ENCODE results near the gene RSL24D1.
"Not testable (repeated sequence)": the region's sequence is repeated elsewhere in the genome, so short reads cannot be mapped to it uniquely, and the experiment has no call there.

RSL24D1 gene

GRCh38 chr15:55220606-55221005 is 23.9 kb upstream of the RSL24D1 start:
- in situ Hi-C loops (cut with MboI; ENCODE audit: low sequenced_read_pairs): loop anchor here (5.0 kb wide), 1 partner anchor 62 kb away; no protein-coding TSS in a partner anchor

DNA sequence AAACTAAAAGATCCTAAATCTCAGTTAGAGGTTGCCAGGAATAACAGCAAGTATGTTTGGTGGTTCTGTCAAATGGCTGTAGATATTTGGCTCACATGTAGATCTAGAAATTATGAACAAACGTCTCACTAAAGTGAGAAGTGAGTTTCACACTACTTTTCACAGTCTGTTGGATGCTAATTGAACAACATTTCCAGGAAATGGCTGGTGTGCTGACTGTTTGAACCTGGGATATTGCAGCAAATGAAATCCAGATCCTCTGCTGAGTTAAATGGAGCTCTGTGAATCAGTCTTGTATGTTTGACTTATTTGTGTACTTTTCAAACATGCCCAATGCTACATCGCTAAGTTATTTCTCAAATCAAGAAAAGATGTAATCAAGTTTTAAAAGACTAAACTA is 21.3 kb upstream of the RSL24D1 start:
- in situ Hi-C loops (cut with MboI; ENCODE audit: low sequenced_read_pairs): no loop called here

GRCh38 chr15:55204464-55204863 is 7.7 kb upstream of the RSL24D1 start:
- in situ Hi-C loops (cut with MboI; ENCODE audit: low sequenced_read_pairs): no loop called here

DNA sequence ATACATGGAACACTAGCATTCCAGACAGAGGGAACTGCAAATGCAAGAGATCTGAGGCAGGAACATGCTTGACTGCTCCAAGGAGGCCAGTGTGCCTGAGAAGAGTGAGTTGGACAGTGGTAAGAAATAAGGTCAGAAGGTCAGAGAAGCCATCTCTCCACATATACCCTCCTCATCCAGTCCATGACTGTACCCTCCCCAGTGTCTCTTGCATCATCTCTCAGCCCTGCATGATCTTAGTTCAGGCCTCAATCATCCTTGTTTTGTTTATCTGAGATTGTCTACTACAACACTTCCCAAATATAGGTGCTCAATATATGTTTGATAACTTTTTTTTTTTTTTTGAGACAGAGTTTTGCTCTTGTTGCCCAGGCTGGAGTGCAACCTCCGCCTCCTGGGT is 5.5 kb upstream of the RSL24D1 start:
- in situ Hi-C loops (cut with MboI; ENCODE audit: low sequenced_read_pairs): no loop called here

DNA sequence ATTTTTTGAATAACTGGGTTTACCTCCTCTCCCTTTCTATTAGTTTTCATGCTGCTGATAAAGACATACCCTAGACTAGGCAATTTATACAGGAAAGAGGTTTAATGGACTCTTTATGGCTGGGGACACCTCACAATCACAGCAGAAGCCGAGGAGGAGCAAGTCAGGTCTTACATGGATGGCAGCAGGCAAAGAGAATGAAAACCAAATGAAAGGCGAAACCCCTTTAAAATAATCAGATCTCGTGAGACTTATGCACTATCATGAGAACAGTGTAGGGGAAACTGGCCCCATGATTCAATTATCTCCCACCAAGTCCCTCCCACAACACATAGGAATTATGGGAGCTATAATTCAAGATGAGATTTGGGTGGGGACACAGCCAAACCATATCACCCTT is 2.0 kb upstream of the RSL24D1 start:
- in situ Hi-C loops (cut with MboI; ENCODE audit: low sequenced_read_pairs): no loop called here

DNA sequence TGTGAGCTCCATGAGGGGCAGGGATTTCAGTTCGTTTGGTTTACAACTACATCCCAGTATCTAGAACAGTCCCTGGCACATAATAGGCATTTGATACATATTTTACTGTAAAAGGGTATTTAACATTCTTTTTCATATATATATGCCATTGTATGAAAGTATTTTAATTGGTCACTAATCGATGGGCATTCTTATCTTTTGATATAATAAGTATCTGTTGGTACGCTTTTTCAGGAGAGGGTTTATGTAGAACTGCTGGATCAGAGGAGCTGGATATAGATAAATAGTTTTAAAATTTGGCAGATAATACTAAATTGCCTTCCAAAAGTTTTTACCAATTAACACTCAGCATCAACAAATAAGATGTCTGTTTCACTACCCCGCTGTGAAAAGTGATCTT is 978 bp upstream of the RSL24D1 start:
- in situ Hi-C loops (cut with MboI; ENCODE audit: low sequenced_read_pairs): no loop called here

DNA sequence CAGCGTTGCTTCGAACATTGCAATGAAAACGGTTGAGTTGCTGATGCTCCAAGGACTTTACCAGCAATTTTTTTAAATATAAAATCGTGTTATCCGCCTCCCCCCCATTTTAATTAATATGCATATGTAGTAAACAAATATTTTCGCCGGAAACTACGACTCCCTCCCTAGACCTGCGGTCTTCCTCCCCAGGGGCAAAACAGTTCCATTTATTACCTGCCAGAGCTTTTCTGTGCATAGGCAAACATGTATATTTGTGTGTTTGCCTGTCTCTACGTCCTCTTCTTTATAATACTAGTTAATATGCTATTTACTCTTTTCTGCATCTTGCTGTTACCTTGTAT is 593 bp upstream of the RSL24D1 start:
- in situ Hi-C loops (cut with MboI; ENCODE audit: low sequenced_read_pairs): no loop called here

DNA sequence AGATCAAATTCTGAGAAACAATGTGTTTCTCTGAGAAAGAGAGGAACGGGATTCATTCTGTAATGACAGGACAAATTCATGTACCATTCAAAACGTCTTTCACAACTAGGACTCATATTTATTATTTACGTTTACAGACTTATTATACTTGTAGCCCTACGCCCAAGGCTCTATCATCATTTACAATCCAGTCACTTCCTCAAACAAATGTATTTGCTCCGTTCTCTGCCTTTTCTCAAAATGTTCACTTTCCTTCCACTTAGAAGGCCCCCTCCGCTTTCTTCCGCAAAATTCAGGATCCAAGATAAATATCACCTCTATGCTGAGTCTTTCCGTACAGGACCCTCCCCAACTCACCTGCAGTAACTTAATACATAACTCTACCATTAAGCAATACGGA is 745 bp downstream of the RSL24D1 start:
- in situ Hi-C loops (cut with MboI; ENCODE audit: low sequenced_read_pairs): no loop called here

- in situ Hi-C loops (cut with MboI; ENCODE audit: low sequenced_read_pairs): no loop called here
Observed at GRCh38 chr15:55194256-55194655, 2.5 kb downstream of the RSL24D1 start.

DNA sequence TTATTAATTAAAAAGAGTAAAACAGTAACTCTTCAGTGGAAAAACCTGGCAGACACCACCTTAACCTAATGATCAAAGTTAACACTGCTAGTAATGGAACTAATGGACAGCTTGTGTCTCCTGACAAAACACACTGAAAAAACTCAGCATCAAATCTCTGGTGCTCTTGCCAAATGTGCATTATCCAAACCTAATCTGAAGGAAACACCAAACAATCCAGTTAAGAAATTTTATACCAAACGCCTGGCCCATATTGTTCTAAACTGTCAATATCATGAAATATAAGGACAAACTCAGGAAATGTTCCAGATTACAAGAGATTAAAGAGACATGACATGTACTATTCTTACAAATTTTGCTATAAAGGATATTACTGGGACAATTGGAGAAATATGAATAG is 10.4 kb downstream of the RSL24D1 start:
- in situ Hi-C loops (cut with MboI; ENCODE audit: low sequenced_read_pairs): no loop called here

- in situ Hi-C loops (cut with MboI; ENCODE audit: low sequenced_read_pairs): no loop called here
Observed at GRCh38 chr15:55183679-55184078, 13.1 kb downstream of the RSL24D1 start.

GRCh38 chr15:55179141-55179540 is 17.6 kb downstream of the RSL24D1 start:
- in situ Hi-C loops (cut with MboI; ENCODE audit: low sequenced_read_pairs): no loop called here

DNA sequence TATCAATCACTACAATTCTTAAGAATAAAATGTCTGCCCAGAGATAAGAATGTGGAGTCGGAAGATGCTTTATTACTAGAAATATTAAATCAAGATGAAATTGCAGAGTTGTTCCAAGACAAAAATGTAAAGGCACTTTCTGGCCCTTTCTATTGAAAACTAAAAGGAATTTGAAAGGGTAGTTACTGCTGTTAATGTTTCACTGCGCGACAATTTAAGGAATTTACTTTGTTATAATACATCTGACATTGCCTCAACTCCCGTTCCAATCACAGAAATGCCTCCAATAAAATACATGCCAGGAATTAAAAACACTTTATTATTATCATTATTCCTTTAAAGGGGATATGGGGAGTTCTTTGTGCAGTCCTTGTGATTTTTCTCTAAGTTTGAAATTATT is 26.4 kb downstream of the RSL24D1 start:
- in situ Hi-C loops (cut with MboI; ENCODE audit: low sequenced_read_pairs): no loop called here

DNA sequence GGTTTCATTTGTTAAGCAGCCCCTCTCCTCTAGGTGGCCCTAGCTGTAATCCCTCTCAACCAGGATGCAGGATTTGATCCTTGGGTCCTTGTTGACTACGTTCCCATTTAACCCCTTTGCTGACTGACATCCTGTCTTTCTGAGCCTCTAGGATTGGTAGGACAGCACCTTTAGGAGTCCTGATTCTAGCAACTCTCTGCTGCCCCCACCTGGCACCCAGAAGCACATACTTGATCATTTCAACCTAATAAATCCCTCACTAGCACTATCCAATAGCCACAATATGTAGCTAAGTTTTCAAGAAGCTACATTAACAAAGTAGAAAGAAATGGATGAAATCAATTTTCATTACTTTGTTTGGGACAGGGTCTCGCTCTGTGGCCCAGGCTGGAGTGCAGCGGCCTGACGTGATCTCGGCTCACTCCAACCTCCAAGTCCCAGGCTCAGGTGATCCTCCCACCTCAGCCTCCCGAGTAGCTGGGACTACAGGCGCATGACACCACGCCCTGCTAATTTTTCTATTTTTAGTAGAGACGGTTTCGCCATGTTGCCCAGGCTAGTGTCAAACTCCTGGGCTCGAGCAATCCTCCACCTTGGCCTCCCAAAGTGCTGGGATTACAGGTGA is 28.3 kb downstream of the RSL24D1 start:
- in situ Hi-C loops (cut with MboI; ENCODE audit: low sequenced_read_pairs): no loop called here

DNA sequence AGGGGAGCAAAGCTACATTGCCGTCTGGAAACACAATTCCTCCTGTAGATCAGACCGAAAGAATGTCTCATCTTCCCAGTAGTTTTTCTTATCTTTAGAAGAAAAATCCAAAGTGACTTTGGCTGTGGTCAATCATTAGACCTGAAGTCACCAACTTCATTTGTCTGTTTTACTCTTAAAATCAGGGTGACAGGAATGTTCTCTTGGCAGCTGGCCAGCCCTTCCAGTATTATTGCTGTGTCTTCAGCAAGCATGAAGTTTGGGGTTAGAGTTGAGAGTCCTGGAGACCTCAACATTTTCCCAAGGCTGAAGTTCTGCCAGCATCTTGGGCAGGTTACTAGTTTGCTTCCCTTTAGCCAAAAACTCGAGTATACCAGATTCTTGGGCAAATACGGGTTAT is 32.5 kb downstream of the RSL24D1 start:
- in situ Hi-C loops (cut with MboI; ENCODE audit: low sequenced_read_pairs): no loop called here

- in situ Hi-C loops (cut with MboI; ENCODE audit: low sequenced_read_pairs): no loop called here
Observed at GRCh38 chr15:55151631-55152030, 45.1 kb downstream of the RSL24D1 start.

- in situ Hi-C loops (cut with MboI; ENCODE audit: low sequenced_read_pairs): not testable (repeated sequence)
Observed at GRCh38 chr15:55143132-55143531, 53.6 kb downstream of the RSL24D1 start.

- in situ Hi-C loops (cut with MboI; ENCODE audit: low sequenced_read_pairs): no loop called here
Observed at GRCh38 chr15:55133972-55134371, 62.8 kb downstream of the RSL24D1 start.

GRCh38 chr15:55132672-55133071 is 64.1 kb downstream of the RSL24D1 start:
- in situ Hi-C loops (cut with MboI; ENCODE audit: low sequenced_read_pairs): no loop called here

Data from HL-60/S4 treated with phorbol 12-myristate 13-acetate at 8.2 ng/mL for 4 days and 3 days (cell line).